OCI-M2 (cell line): Measurements from ENCODE around the gene RAI14.

Experiments used
- DNase-seq: peaks from one replicate; lab custom pipeline; 2025; ENCODE audit not compliant: unreplicated experiment; lab: John Stamatoyannopoulos, UW

RAI14 gene

DNA sequence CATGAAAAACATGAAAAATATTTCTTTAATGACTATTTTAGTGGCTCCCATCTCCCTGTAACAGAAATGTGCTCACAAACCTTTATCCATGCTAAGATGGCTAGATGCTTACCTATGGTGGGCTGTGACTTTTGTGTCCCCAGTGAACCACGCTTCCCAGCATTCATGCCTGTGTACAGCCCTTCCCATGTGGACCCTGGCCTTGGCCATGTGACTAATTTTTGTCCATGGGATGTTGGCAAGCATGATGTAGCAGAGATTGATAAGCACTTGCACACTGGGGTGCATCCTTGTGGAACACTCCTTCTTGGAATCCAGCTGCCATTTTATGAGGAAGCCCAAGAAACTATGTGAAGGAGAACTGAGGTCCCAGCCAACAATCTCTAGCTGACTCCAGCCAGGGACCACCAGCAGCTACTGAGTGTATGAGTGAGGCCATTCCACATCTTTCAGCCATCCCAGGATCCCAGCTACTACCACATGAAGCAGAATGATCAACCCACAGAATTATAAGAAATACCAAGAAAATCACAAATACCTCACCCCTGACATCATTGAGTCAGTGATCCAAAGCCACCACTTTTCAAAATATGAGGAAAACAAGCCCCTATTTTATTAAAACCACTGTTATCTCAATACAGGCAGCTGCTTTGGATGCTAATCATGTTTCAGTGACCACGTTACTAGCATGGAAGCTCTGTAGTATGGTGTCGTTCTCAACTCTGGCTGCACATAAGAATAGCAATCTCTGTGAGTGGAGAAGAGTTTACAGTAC, 16.1 kb upstream of the RAI14 start:
- no peak for DNase-seq

GRCh38 chr5:34648039-34648839, 7.9 kb upstream of the RAI14 start:
- no peak for DNase-seq

DNA sequence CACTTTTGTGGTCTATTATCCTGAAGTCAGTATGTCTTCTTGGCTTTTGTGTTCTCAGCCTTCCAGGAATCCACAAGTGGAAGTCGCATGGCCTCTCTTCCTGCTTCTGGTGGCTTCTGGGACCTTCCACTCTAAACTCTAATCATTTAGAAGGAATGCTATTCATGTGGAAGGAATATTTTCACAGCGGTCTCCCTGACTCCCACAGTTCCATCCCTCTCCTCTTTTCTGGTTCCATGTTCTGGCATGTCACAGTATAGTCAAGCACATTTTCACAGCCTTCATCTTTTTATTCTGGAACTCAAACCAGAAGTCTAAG, 7.3 kb upstream of the RAI14 start:
- DNase-seq, result no peak

DNA sequence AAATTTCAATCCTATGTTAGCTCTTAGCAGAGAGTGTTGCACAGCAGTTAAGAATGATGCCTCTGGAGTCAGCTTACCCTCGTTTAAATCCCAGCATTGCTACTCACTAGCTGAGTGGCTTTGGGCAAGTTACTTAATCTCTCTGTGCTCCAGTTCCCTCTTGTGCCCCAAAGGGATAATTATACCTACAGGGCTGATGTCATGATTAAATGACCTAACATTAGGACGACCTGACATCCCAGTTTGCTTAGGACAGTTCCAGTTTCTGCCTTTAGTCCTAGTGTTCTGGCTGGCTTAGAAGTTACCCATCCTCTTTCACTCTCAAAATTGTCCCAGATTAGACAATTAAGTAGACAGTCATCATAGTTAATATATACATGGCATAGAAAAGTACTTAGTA, 4.3 kb upstream of the RAI14 start:
- no peak for DNase-seq

DNA sequence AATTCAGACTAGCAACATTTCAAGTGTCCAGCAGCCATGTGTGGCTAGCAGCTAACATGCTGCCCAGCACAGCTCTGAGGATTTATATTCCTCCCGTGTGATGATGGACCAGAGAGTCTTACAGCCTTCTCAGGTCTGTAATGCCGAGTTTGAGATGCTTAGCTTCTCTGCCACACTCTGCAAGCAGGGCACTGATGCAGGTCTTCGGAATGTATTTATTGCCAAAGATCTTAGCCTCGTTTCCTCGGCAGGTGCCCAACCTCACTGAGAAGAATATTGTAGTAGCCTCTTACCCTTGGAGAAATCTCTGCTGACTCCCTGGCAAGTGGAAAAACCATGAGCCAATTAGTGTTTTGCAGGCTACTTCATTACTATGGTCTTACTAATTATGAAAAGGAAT, 3.7 kb upstream of the RAI14 start:
- no peak for DNase-seq

DNA sequence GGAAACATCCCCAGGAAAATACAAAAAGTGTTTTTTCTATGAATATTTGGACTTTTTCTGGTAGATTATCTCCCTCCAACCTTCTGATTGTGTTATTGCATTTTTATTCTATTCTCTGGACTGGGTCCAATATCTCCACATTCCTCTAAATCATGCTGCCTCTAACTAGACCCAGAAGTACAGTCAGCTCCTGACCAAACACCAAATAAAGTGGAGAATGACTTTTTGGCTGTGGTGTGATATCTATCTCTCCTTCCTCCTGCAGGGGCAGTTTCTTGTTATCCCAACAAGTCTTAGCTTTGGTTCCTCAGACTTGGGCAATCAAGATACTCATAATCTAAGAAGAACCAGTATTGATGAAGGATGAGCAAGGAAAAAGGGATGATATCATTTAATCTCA, 3.2 kb upstream of the RAI14 start:
- no peak for DNase-seq

DNA sequence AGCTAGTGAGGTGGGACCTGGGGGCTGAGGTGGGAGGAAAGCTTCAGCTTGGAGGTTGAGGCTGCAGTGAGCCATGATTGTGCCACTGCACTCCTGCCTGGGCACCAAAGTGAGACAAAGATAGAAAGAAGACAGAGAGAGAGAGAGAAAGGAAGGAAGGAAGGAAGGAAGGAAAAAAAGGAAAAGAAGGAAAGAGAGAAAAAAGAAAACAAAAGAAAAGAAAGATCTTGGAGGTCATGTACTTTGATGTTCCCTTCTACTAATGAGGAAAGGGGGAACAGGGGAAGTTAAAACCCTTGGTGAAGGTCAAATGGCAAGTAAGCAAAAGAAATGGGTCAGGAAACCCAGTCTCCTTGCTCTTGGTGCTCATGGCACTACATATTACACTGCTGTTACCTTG, 2.4 kb upstream of the RAI14 start:
- no peak for DNase-seq

DNA sequence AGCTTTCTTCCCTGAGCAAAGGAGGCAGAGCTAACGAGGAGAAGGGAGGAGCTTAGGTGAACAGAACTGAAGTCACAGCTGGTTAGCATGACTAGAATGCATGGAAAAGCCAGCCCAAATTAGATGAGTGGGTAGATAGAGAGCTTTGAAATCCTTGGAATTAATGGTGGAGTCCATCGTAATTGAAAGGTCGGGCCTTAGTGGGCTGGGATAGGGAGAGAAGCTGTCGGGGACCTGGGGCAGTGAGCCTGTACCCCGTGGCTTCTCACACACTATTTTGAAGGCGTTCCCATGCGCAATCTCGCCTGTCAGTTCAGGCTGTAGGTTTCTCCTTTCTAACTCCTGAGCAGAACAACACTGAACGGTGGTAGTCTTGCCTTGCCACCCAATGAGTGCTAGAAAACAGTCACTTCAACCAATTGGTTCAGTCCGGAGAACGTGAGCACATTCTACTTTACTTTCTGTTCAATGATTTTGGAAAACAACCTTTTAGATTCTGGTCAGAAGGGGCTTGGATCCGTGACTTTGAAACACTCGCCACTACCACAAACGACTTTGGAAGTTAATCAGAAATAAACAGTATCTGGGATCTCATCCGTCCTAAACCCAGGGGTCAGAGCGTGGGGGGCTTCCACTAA, 655 bp upstream of the RAI14 start:
- DNase-seq, result no peak

- DNase-seq, result no peak
These were observed 659 bp downstream of the RAI14 start for GRCh38 chr5:34656700-34657273.

- no peak for DNase-seq
These were observed 1.3 kb downstream of the RAI14 start for GRCh38 chr5:34657274-34657921.

- no peak for DNase-seq
These were observed 1.9 kb downstream of the RAI14 start for GRCh38 chr5:34657988-34658387.

DNA sequence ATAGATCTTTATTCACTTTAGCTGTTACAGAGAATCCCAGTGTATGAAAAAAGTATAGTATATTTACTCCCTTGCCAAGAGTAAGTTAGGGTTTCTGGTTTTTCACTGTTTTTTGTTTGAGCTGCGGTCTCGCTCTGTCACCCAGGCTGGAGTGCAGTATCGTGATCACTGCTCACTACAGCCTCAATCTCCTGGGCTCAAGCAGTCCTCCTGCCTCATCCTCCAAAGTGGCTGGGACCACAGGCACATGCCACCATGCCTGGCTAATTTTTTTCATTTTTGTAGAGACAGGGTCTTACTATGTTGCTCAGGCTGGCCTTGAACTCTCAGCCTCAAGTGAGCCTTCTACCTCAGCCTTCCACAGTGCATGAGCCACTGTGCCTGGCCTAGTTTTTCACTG, 3.0 kb downstream of the RAI14 start:
- no peak for DNase-seq

DNA sequence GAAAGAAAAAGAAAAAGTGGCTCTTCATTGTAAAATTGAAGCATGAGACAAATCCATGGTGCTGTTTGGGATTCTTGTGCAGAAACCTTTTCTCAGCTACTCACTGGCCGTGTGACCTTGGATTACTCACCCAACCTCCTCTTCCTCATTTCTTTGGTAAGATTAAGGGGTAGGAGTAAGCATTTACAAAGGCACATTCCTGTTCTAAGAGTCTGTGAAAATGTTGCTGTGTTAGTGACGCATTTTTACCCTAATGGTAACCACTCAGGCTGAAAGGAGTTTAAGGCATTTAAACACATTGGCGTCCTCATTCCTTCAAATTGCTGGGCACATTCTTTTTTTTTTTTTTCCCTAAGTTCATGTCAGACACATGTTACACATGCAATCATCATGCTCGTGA, 4.3 kb downstream of the RAI14 start:
- no peak for DNase-seq

- DNase-seq, result no peak
These were observed 7.8 kb downstream of the RAI14 start for GRCh38 chr5:34663771-34664496.

GRCh38 chr5:34666392-34667080, 10.4 kb downstream of the RAI14 start:
- no peak for DNase-seq

- no peak for DNase-seq
These were observed 11.6 kb downstream of the RAI14 start for GRCh38 chr5:34667705-34668104.

GRCh38 chr5:34669931-34670516, 13.9 kb downstream of the RAI14 start:
- DNase-seq, result no peak

DNA sequence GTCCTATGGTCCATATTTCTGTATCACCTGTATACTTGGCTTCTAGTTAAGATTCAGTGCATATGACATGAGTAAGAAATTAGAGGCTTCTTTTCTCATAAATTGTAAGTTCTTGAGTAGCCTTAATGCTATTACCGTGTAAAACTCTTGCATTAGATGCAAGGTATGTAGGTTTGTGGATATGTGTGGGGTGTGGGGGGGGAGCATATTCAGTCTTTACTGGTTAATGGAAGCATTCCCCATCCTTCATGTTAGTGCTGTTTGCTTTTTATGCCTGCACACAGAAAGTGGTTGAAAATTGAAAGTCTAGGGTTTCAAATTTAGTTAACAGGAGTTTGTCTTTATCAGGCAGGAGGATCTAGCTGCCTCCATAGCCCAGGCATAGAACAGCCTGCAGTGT, 16.1 kb downstream of the RAI14 start:
- DNase-seq, result no peak

GRCh38 chr5:34673463-34674125, 17.5 kb downstream of the RAI14 start:
- DNase-seq, result no peak
